ENCODE results near the gene DRAXIN.
"Not testable (repeated sequence)": the region's sequence is repeated elsewhere in the genome, so short reads cannot be mapped to it uniquely, and the experiment has no call there.

The DRAXIN gene, protein sequence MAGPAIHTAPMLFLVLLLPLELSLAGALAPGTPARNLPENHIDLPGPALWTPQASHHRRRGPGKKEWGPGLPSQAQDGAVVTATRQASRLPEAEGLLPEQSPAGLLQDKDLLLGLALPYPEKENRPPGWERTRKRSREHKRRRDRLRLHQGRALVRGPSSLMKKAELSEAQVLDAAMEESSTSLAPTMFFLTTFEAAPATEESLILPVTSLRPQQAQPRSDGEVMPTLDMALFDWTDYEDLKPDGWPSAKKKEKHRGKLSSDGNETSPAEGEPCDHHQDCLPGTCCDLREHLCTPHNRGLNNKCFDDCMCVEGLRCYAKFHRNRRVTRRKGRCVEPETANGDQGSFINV

DNA sequence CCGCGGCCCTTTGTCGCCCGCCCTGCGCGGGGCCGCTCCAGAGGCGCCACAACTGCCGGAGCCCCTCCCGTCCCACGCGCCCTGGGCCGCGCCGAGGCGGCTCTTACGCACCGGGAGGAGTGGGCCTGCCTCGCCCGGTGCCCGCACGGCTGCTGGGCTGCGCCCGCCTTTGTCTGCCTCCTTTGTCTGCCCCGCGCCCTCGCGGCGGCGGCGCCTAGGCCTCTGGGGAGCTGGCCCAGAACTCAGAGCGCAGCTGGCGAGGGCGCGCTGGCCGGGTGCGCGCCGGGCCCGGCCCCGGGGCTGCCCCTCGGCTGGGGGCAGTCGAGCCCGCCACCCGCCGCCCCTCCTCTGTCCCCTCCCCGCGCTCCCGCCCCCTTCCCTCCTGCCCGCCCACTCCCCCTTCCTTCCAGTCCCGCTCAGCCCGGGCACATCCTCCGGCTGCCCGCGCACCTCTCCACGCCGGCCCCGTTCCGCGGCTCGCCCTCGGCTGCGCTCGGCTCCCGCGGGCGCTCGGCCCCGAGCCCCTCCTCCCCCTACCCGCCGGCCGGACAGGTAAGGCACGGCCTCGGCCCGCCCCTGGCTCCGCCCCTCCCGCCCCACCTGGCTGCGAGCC, at the start of gene DRAXIN:
Gene DRAXIN (plus strand): TSS at position 409 of the 613 bp plus-strand sequence. CDS start 14,549 bp downstream, outside the sequence.
- no peak within 1 kb of the TSS for H3K27ac ChIP-seq
- TF ChIP-seq CTCF (conservative IDR thresholded peaks at IDR 0.05) = no peak
- TF ChIP-seq ZFX (IDR thresholded peaks at IDR 0.05) = no peak

GRCh38 chr1:11641776-11642305, 49.7 kb upstream of the DRAXIN start:
- TF ChIP-seq ZFX (IDR thresholded peaks at IDR 0.05) = no peak
- TF ChIP-seq CTCF (conservative IDR thresholded peaks at IDR 0.05) = no peak
- H3K27ac ChIP-seq = no peak overlapping the region

GRCh38 chr1:11642418-11643017, 49.0 kb upstream of the DRAXIN start:
- not testable (repeated sequence) for H3K27ac ChIP-seq
- peak; percentile 98 for TF ChIP-seq CTCF (conservative IDR thresholded peaks at IDR 0.05)

DNA sequence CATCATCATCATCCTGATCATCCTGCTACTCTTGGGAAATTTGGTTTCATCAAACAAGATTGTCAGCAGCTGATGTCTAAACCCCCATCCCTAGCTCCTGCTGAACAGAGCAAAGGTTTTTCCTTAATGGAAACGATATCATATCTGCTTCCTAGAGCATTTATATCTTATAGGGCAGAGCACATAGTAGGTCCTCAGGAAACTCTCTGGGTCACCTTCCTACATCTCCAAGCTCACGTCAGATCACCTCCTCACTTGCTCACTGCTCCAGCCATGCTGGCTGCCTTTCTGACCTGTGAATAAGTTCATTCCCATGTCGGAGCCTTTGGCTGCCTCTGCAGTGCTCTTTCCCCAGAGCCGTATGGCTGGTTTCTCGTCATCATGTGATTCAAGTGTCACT, 47.7 kb upstream of the DRAXIN start:
- H3K27ac ChIP-seq = no peak overlapping the region
- TF ChIP-seq ZFX (IDR thresholded peaks at IDR 0.05) = no peak
- TF ChIP-seq CTCF (conservative IDR thresholded peaks at IDR 0.05) = no peak

DNA sequence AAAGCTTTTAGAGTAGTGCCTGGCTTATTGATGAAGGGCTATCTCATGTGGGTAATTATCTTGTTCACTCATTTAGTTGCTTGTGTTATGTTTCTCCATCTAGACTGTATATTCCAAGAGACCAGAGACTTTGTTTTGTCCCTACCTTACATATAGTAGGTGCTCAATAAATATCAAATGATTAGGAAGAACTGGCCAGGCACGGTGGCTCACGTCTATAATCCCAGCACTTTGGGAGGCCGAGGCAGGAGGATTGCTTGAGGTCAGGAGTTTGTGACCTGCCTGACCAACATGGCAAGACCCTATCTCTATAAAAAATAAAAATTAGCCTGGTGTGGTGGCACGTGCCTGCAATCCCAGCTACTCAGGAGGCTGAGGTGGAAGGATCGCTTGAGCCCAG, 46.2 kb upstream of the DRAXIN start:
- no peak overlapping the region for H3K27ac ChIP-seq
- no peak for TF ChIP-seq ZFX (IDR thresholded peaks at IDR 0.05)
- no peak for TF ChIP-seq CTCF (conservative IDR thresholded peaks at IDR 0.05)

GRCh38 chr1:11645670-11646265, 45.7 kb upstream of the DRAXIN start:
- TF ChIP-seq ZFX (IDR thresholded peaks at IDR 0.05) (no peak), CTCF (conservative IDR thresholded peaks at IDR 0.05) (peak; percentile 92)
- no peak overlapping the region for H3K27ac ChIP-seq

Measured in C4-2B (cell line).